DND-41 (cell line): ENCODE results near the gene FMO2.

Experiments used
- ATAC-seq: fragments of 200-7000 bp; cut with Tn5 transposase; 3 replicates; pipeline ENCODE4 v1.9.1; 2021; ENCODE audit warnings: low read depth; ENCODE audit not compliant: insufficient read depth
- DNase-seq: peaks from one replicate; pipeline ENCODE4 v3.0.0-alpha.2; 2020
- H2AFZ ChIP-seq: 2 replicates; pipeline ENCODE4 v1.6.0; 2012; ENCODE audit warnings: low read depth, low read length
- H3K27ac ChIP-seq: 2 replicates; pipeline ENCODE4 v1.5.1; 2012; ENCODE audit warnings: low read length, inconsistent platforms
- H3K27me3 ChIP-seq: fragments of 200-600 bp; sonication (generic); 2 replicates; pipeline ENCODE4 v1.6.0; 2012; ENCODE audit warnings: low read length, mild to moderate bottlenecking, inconsistent platforms; ENCODE audit not compliant: insufficient read depth, poor library complexity
- H3K36me3 ChIP-seq: 2 replicates; pipeline ENCODE4 v1.5.1; 2012; ENCODE audit warnings: low read length, inconsistent platforms; ENCODE audit not compliant: insufficient read depth
- H3K4me1 ChIP-seq: 2 replicates; pipeline ENCODE4 v1.5.1; 2012; ENCODE audit warnings: mild to moderate bottlenecking, low read length; ENCODE audit not compliant: insufficient read depth
- H3K4me2 ChIP-seq: 2 replicates; pipeline ENCODE4 v1.6.0; 2012; ENCODE audit warnings: mild to moderate bottlenecking, moderate library complexity, low read length, inconsistent platforms; ENCODE audit not compliant: insufficient read depth
- H3K4me3 ChIP-seq, 2 experiments: fragments of 200-600 bp in 1 of 2; shearing (Covaris generic) in 1 of 2; 2 replicates each; pipeline ENCODE4 v1.5.1; 2012 to 2016; ENCODE audit warnings: inconsistent platforms in 2 of 2, low read length in 2 of 2, mild to moderate bottlenecking in 2 of 2, low read depth in 1 of 2, moderate library complexity in 1 of 2
- H3K79me2 ChIP-seq: 2 replicates; pipeline ENCODE4 v1.6.0; 2012; ENCODE audit warnings: low read length, inconsistent platforms; ENCODE audit not compliant: insufficient read depth
- H3K9ac ChIP-seq: 2 replicates; pipeline ENCODE4 v1.6.0; 2012; ENCODE audit warnings: low read depth, mild to moderate bottlenecking, inconsistent platforms, low read length, moderate library complexity
- H3K9me3 ChIP-seq: 2 replicates; pipeline ENCODE4 v1.5.1; 2012; ENCODE audit warnings: low read length, moderate library complexity, mild to moderate bottlenecking, inconsistent platforms; ENCODE audit not compliant: insufficient read depth, severe bottlenecking
- H4K20me1 ChIP-seq: 2 replicates; pipeline ENCODE4 v1.6.0; 2012; ENCODE audit warnings: low read length; ENCODE audit not compliant: insufficient read depth
- EZH2 ChIP-seq: IDR thresholded peaks from 3 replicates; pipeline ENCODE4 v1.6.1; 2012; ENCODE audit warnings: borderline replicate concordance, low read depth, mild to moderate bottlenecking, moderate library complexity, low read length, inconsistent platforms; ENCODE audit not compliant: severe bottlenecking
- TF ChIP-seq, protein P1 (sequence below): IDR thresholded peaks from 2 replicates; pipeline ENCODE4 v1.5.1; 2012; ENCODE audit warnings: borderline replicate concordance, low read length, moderate library complexity, mild to moderate bottlenecking; ENCODE audit not compliant: poor library complexity, severe bottlenecking; ENCODE audit errors: extremely low read depth

Gene FMO2, protein sequence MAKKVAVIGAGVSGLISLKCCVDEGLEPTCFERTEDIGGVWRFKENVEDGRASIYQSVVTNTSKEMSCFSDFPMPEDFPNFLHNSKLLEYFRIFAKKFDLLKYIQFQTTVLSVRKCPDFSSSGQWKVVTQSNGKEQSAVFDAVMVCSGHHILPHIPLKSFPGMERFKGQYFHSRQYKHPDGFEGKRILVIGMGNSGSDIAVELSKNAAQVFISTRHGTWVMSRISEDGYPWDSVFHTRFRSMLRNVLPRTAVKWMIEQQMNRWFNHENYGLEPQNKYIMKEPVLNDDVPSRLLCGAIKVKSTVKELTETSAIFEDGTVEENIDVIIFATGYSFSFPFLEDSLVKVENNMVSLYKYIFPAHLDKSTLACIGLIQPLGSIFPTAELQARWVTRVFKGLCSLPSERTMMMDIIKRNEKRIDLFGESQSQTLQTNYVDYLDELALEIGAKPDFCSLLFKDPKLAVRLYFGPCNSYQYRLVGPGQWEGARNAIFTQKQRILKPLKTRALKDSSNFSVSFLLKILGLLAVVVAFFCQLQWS

DNA sequence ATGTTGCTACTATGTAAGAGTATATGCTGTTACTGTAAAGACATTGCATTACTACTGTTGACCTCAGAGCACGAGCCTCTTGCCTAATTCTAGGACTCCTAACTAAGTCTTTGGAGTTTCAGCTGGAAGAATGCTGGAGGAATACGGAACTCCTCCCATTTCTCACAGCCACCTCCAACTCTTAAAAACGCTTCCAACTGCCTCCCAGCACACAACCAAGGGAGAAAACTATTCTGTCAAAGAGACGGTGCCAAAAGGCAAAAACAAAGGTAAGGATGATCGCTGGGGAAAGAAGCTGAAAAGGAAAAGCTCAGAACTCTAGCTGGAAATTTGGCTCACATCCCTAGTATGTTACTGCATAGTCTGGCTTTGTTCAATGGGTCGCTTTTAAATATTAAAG is at the start of gene FMO2:
Gene FMO2, plus strand, starts transcription at position 210 of the 400 bp plus-strand sequence. CDS start 414 bp downstream, outside the sequence.
- Histone ChIP-seq H3K9ac (no peak within 1 kb of the TSS), H3K9me3 (no peaks in the 10 kb centered on the region), H3K4me3 (no peak within 1 kb of the TSS), H3K4me1 (no peaks in the 10 kb centered on the region), H3K4me2 (no peak within 1 kb of the TSS), H3K27ac (no peak within 1 kb of the TSS), H3K27me3 (peaks cover 4% of the 10 kb centered on the region), H2AFZ (no peak within 1 kb of the TSS), H3K36me3 (no peaks in the 10 kb centered on the region), H3K79me2 (no peaks in the 10 kb centered on the region), H4K20me1 (no peaks in the 10 kb centered on the region)
- no peak for ATAC-seq
- no peak for DNase-seq
- TF ChIP-seq, protein P1, sequence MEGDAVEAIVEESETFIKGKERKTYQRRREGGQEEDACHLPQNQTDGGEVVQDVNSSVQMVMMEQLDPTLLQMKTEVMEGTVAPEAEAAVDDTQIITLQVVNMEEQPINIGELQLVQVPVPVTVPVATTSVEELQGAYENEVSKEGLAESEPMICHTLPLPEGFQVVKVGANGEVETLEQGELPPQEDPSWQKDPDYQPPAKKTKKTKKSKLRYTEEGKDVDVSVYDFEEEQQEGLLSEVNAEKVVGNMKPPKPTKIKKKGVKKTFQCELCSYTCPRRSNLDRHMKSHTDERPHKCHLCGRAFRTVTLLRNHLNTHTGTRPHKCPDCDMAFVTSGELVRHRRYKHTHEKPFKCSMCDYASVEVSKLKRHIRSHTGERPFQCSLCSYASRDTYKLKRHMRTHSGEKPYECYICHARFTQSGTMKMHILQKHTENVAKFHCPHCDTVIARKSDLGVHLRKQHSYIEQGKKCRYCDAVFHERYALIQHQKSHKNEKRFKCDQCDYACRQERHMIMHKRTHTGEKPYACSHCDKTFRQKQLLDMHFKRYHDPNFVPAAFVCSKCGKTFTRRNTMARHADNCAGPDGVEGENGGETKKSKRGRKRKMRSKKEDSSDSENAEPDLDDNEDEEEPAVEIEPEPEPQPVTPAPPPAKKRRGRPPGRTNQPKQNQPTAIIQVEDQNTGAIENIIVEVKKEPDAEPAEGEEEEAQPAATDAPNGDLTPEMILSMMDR: no peak
- no peak for TF ChIP-seq EZH2

DNA sequence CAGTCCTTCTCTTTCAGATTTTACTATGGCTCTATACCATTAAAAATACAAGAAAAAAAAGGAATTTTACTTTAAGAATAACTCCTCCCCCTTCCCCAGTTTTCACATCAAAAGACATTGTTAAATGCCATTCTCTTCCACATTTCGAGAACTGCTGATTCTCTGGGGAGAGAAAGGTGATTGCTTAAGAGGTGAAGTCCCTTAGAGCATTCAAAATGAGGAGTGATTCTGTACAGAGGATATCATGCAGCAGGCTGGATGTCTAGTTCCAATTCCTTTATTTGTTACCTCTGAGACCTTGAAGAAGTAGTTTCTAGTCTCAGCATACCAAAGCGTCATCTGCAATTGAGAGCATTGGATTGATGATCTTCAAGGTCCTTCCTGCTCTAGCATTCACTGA is 47.5 kb upstream of the FMO2 start:
- H3K4me3 ChIP-seq: no peak overlapping the region
- no peak overlapping the region for H2AFZ ChIP-seq
- H3K27me3 ChIP-seq: peaks cover 18% of the 10 kb centered on the region
- TF ChIP-seq EZH2: no peak
- H3K79me2 ChIP-seq: no peaks in the 10 kb centered on the region
- H3K4me2 ChIP-seq: no peak overlapping the region
- DNase-seq: no peak
- no peaks in the 10 kb centered on the region for H3K9me3 ChIP-seq
- ATAC-seq: no peak
- no peak overlapping the region for H3K27ac ChIP-seq
- H4K20me1 ChIP-seq: no peaks in the 10 kb centered on the region
- H3K9ac ChIP-seq: no peak overlapping the region
- H3K4me1 ChIP-seq: no peaks in the 10 kb centered on the region
- no peaks in the 10 kb centered on the region for H3K36me3 ChIP-seq

DNA sequence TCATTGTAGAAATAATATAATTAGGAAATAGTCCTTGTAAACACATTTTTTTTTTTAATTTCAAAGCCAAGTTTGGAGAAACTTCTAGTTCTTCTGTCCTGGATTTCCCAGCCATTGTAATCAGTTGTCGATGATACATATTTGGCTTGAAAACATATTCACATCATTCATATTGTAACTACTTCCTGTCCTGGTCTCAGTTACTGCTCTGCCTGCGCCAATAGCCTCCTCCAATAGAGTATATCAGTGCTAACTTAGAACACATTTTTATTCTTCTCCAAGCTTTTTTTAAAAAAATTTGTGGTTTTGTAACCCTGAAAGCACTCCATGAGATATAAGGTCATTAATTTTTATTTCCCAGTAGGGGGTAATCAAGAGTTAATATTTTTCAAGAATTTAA is 46.1 kb upstream of the FMO2 start:
- no peaks in the 10 kb centered on the region for H3K36me3 ChIP-seq
- H3K27ac ChIP-seq: no peak overlapping the region
- no peaks in the 10 kb centered on the region for H4K20me1 ChIP-seq
- no peak overlapping the region for H3K9ac ChIP-seq
- H3K27me3 ChIP-seq: peaks cover 23% of the 10 kb centered on the region
- no peaks in the 10 kb centered on the region for H3K79me2 ChIP-seq
- H2AFZ ChIP-seq: no peak overlapping the region
- TF ChIP-seq, protein P1: no peak
- no peak for TF ChIP-seq EZH2
- no peak for ATAC-seq
- no peaks in the 10 kb centered on the region for H3K4me1 ChIP-seq
- H3K4me2 ChIP-seq: no peak overlapping the region
- H3K4me3 ChIP-seq: no peak overlapping the region
- no peak for DNase-seq
- H3K9me3 ChIP-seq: no peaks in the 10 kb centered on the region

DNA sequence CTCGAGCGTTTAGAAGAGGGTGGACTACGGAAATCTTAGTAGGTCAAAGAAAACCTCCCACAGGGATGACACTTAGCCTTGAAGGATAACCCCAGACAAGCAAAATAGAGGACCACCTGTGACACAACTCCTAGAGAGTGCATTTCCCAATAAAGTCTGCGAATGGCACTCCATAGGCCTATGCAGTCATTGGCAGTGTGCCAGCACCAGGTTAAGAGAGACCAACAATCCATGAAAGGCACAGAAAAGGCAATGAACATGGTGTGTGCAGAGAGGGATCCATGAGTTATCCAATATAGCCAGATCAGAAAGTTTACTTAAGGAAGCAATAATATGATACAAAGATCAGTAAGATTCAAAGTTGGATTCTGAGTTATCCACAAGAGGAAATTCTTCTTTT is 45.2 kb upstream of the FMO2 start:
- Histone ChIP-seq H3K9ac (no peak overlapping the region), H3K4me1 (no peaks in the 10 kb centered on the region), H3K27me3 (peaks cover 23% of the 10 kb centered on the region), H3K4me2 (no peak overlapping the region), H2AFZ (no peak overlapping the region), H4K20me1 (no peaks in the 10 kb centered on the region), H3K27ac (no peak overlapping the region), H3K79me2 (no peaks in the 10 kb centered on the region), H3K4me3 (no peak overlapping the region), H3K36me3 (no peaks in the 10 kb centered on the region), H3K9me3 (no peaks in the 10 kb centered on the region)
- TF ChIP-seq EZH2: no peak
- TF ChIP-seq, protein P1: no peak
- ATAC-seq (no peak), DNase-seq (no peak)
